GM12878 (cell line): Measurements from ENCODE around the gene IFI30. TPM values are rescaled to one million over a fixed set of nuclear protein-coding genes. Genes with fewer than 3 reads are reported as not detected.

Experiments
- ATAC-seq: fragments of 200-7000 bp; cut with Tn5 transposase; 3 replicates; pipeline ENCODE4 v1.9.1; 2020; ENCODE audit warnings: mild to moderate bottlenecking, moderate library complexity
- BruUV-seq: library from RNA; stranded (reverse); fragments of 400-500 nt; replicated peaks from 2 replicates; lab custom pipeline; 2021; lab: Mats Ljungman, UMichigan
- CTCF ChIA-PET: fragments of 300-600 bp; sonication (Branson Sonifier 250); formaldehyde crosslinking; extraction: SDS; loops from one replicate; lab custom pipeline; 2021; ENCODE audit warnings: inconsistent platforms; lab: Yijun Ruan, JAX
- POLR2A ChIA-PET: fragments of 350-600 bp; formaldehyde crosslinking; extraction: SDS; loops from one replicate; lab custom pipeline; 2021; ENCODE audit warnings: inconsistent platforms; lab: Charles Lee
- RAD21 ChIA-PET: fragments of 300-600 bp; sonication (Branson Sonifier 250); formaldehyde crosslinking; loops from one replicate; lab custom pipeline; 2023; ENCODE audit warnings: antibody characterized with exemption; ENCODE audit not compliant: unreplicated experiment; lab: Charles Lee
- SMC1A ChIA-PET: fragments of 300-600 bp; sonication (Branson Sonifier 250); formaldehyde crosslinking; loops from one replicate; lab custom pipeline; 2023; ENCODE audit not compliant: unreplicated experiment, uncharacterized antibody; lab: Charles Lee
- DNase-seq: peaks from one replicate; pipeline ENCODE4 v3.0.0-alpha.2; 2011; ENCODE audit warnings: low read depth, low spot score
- FAIRE-seq: peaks from 3 replicates; lab custom pipeline; 2011; peaks lifted over from hg19 to GRCh38; lab: Jason Lieb, UNC
- H2AFZ ChIP-seq: 2 replicates; pipeline ENCODE4 v1.6.0; 2011; ENCODE audit warnings: low read depth, low read length, control low read depth; ENCODE audit not compliant: control insufficient read depth
- H3K27ac ChIP-seq: 2 replicates; pipeline ENCODE4 v1.5.1; 2011; ENCODE audit warnings: control low read depth; ENCODE audit not compliant: control insufficient read depth, insufficient read depth
- H3K27me3 ChIP-seq, 2 experiments: replicated peaks in 1 of 2; 2 replicates each; pipeline versions ENCODE4 v1.6.0 to v1.6.1; 2011; ENCODE audit warnings: low read length in 1 of 2; ENCODE audit not compliant: control insufficient read depth in 2 of 2, insufficient read depth in 2 of 2
- H3K36me3 ChIP-seq, 2 experiments: 2 replicates each; pipeline ENCODE4 v1.5.1; 2011; ENCODE audit warnings: low read length in 1 of 2; ENCODE audit not compliant: control insufficient read depth in 2 of 2, insufficient read depth in 2 of 2
- H3K4me1 ChIP-seq: 2 replicates; pipeline ENCODE4 v1.6.1; 2011; ENCODE audit warnings: mild to moderate bottlenecking, low read length, moderate library complexity, mixed read lengths; ENCODE audit not compliant: control insufficient read depth, insufficient read depth
- H3K4me2 ChIP-seq: 2 replicates; pipeline ENCODE4 v1.6.0; 2011; ENCODE audit warnings: control low read depth; ENCODE audit not compliant: control insufficient read depth, insufficient read depth
- H3K4me3 ChIP-seq: fragments of 200-600 bp; sonication (generic); 2 replicates; pipeline ENCODE4 v1.5.1; 2016
- H3K79me2 ChIP-seq: 2 replicates; pipeline ENCODE4 v1.6.0; 2011; ENCODE audit warnings: low read length; ENCODE audit not compliant: control insufficient read depth, insufficient read depth
- H3K9ac ChIP-seq: 2 replicates; pipeline ENCODE4 v1.8.0; 2011; ENCODE audit warnings: low read length, control low read depth, mixed read lengths; ENCODE audit not compliant: control insufficient read depth, insufficient read depth
- H3K9me3 ChIP-seq: replicated peaks from 3 replicates; pipeline ENCODE4 v1.5.1; 2011; ENCODE audit warnings: mild to moderate bottlenecking, low read length; ENCODE audit not compliant: control insufficient read depth, insufficient read depth
- H4K20me1 ChIP-seq: 2 replicates; pipeline ENCODE4 v1.6.0; 2011; ENCODE audit not compliant: control insufficient read depth, insufficient read depth
- CBFB ChIP-seq: IDR thresholded peaks from 2 replicates; pipeline ENCODE4 v1.6.1; 2016; ENCODE audit warnings: antibody characterized with exemption, low read depth
- CBX3 ChIP-seq: fragments of 200-600 bp; sonication (generic); IDR thresholded peaks from 2 replicates; pipeline ENCODE4 v1.6.1; 2016; ENCODE audit warnings: low read depth, borderline replicate concordance
- CEBPB ChIP-seq, 2 experiments: fragments of 150-350 bp in 1 of 2; IDR thresholded peaks; 2 replicates each; pipeline ENCODE4 v1.6.1; 2012 to 2014; ENCODE audit warnings: low read depth in 2 of 2, low read length in 2 of 2, borderline replicate concordance in 1 of 2, inconsistent platforms in 1 of 2
- CHD2 ChIP-seq: IDR thresholded peaks from 2 replicates; pipeline ENCODE4 v1.6.1; 2011; ENCODE audit warnings: low read depth, low read length, improper control_type of control experiment, borderline replicate concordance
- JUND ChIP-seq: IDR thresholded peaks from 2 replicates; pipeline ENCODE4 v1.6.1; 2012; ENCODE audit warnings: low read depth, mild to moderate bottlenecking, low read length, improper control_type of control experiment, moderate library complexity
- MAX ChIP-seq: IDR thresholded peaks from 2 replicates; pipeline ENCODE4 v1.6.1; 2012; ENCODE audit warnings: low read depth, low read length, improper control_type of control experiment
- PAX5 ChIP-seq: IDR thresholded peaks from 2 replicates; pipeline ENCODE4 v1.6.1; 2011; ENCODE audit warnings: low read depth, low read length, borderline replicate concordance
- POU2F2 ChIP-seq: IDR thresholded peaks from 3 replicates; pipeline ENCODE4 v1.6.1; 2011; ENCODE audit warnings: low read depth, mild to moderate bottlenecking, low read length, borderline replicate concordance
- RBBP5 ChIP-seq: fragments of 200-600 bp; sonication (generic); conservative IDR thresholded peaks from 2 replicates; pipeline ENCODE4 v1.6.1; 2016
- SMAD5 ChIP-seq: IDR thresholded peaks from 2 replicates; pipeline ENCODE4 v1.6.1; 2016; ENCODE audit warnings: antibody characterized with exemption, low read depth
- SREBF1 ChIP-seq: IDR thresholded peaks from 2 replicates; pipeline ENCODE4 v1.6.1; 2012; ENCODE audit warnings: mild to moderate bottlenecking, low read length
- WGBS: methylation state at CpG from one replicate; pipeline ENCODE4 v1.1.6; 2016; ENCODE audit warnings: low lambda C conversion rate; ENCODE audit not compliant: insufficient replicate concordance, insufficient coverage; ENCODE audit errors: missing lambda C conversion rate; 5-methylcytosine and 5-hydroxymethylcytosine counted together
- in situ Hi-C: fragments of 300-500 bp; cut with MboI; formaldehyde crosslinking; loops from 9 replicates; pipeline ENCODE4 v1.14.3; 2018; ENCODE audit warnings: mixed read lengths
- intact Hi-C: fragments of 100-400 bp; cut with micrococcal nuclease; formaldehyde crosslinking; loops from one replicate; pipeline ENCODE4 v1.14.2; 2022; ENCODE audit not compliant: unreplicated experiment
- polyA plus RNA-seq, 11 experiments: library from polyadenylated mRNA; depleted of rRNA in 4 of 11; unstranded in 6 of 11; stranded (reverse) in 5 of 11; fragments of >200 nt; fragmentation: Nextera tagmentation in 4 of 11; fragmentation: Illumina TruSeq in 1 of 11; extraction: Ambion mirVana in 4 of 11; extraction: Trizol in 1 of 11; gene quantifications; 1 replicate in 1 of 11; 2 replicates in 10 of 11; pipeline versions ENCODE4 v1.2.1 to v1.2.3, GENCODE V29; 2011 to 2016; ENCODE audit warnings: inconsistent platforms in 2 of 11, missing spikeins in 2 of 11, low read depth in 1 of 11
- total RNA-seq, 4 experiments: library from RNA; depleted of rRNA in 3 of 4; stranded (reverse); fragments of >200 nt in 3 of 4; fragmentation: Illumina TruSeq in 1 of 4; extraction: Trizol in 1 of 4; gene quantifications; 2 replicates each; pipeline versions ENCODE4 v1.2.1 to v1.2.3, GENCODE V29; 2013 to 2021

The IFI30 gene
- total and polyA plus RNA-seq, 10 of the 15 experiments (the other 5 are each of a cell fraction or from before 2014, with no cell fraction given), result 221 to 1,112 (median 451) TPM

DNA sequence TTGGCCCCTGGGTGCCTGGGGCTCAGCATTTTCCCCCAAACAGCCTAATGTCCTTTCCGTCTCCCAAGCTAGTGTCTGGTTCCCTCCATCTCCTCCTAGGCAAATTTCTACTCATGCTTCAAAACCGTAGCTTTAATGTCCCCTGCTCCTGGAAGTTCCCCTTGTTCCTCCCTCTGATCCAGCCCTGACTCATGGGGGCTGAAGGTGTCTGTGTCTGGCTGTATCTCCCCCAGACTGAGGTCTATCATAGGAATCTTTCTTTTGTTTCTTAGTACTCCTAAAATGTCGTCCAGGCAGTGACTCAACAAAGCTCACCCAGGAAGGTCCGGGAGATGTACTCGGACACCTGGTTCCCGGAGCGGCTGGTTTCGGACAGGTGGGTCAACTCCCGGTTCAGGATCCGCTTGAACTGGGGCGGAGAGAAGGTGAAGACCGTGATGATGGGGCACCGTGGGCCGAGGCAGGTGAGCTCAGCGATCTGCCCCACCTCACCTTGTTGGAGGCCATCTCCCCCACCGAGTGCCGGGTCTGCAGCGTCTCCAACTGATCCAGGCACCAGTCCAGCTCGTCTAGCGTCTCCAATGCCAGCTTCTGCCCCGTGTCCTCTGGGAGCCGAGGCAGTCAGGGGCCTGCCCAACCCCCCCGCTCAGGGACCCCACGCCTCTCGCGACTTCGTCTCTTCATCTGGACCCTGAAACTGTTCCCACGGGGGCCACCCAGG is 46.5 kb downstream of the IFI30 start:
- peaks cover 8% of the 10 kb centered on the region for H3K4me1 ChIP-seq
- H3K4me3 ChIP-seq, result no peak overlapping the region
- ATAC-seq (no peak), DNase-seq (no peak), FAIRE-seq (no peak)
- H3K27me3 ChIP-seq, result peaks cover 0 to 4% of the 10 kb centered on the region in 2 experiments; a peak in 2 of 4 replicates
- H3K4me2 ChIP-seq, result no peak overlapping the region
- CTCF ChIA-PET, result interaction anchor here (0.7 to 1.9 kb wide), 4 partner anchors 11 to 109 kb away, joined by 3 to 7 read pairs (median 6); partner anchors contain the start of gene JUND
- TF ChIP-seq SMAD5 (no peak), JUND (no peak), CBX3 (no peak), RBBP5 (no peak), CHD2 (no peak), PAX5 (no peak), SREBF1 (no peak), POU2F2 (no peak), MAX (no peak), CBFB (no peak), CEBPB (IDR thresholded peaks at IDR 0.05; ENCODE audit: borderline replicate concordance in 1 of 2, low read depth in 2 of 2, low read length in 2 of 2) (no peak)
- H4K20me1 ChIP-seq, result no peaks in the 10 kb centered on the region
- no peaks in the 10 kb centered on the region for H3K79me2 ChIP-seq
- POLR2A ChIA-PET, result interaction anchor here (0.6 to 1.7 kb wide), 2 partner anchors 17 to 36 kb away, joined by 3 to 4 read pairs; partner anchors contain the start of gene RAB3A
- intact Hi-C loops, result no loop called here
- no peaks in the 10 kb centered on the region for H3K36me3 ChIP-seq
- in situ Hi-C loops, result no loop called here
- RAD21 ChIA-PET, result interaction anchor here (0.7 kb wide), 1 partner anchor 31 kb away, joined by 3 read pairs; no protein-coding TSS in a partner anchor
- BruUV-seq, result no TSS peak
- H3K9me3 ChIP-seq, result no peaks in the 10 kb centered on the region; the same call in 2 of the 3 replicates
- SMC1A ChIA-PET, result interaction anchor here (0.7 to 2.2 kb wide), 4 partner anchors 15 to 36 kb away, joined by 3 to 7 read pairs (median 4); a partner anchor contains a TSS
- WGBS, result 73% methylated on average over 28 of the region's 28 CpGs
- H2AFZ ChIP-seq, result no peak overlapping the region
- H3K27ac ChIP-seq, result no peak overlapping the region
- no peak overlapping the region for H3K9ac ChIP-seq
